Measurements from ENCODE around the gene FAT4. TPM values are rescaled to one million over a fixed set of nuclear protein-coding genes. Genes with fewer than 3 reads are reported as not detected.

Gene FAT4
- total RNA-seq, 1 experiment from 2014 or later = 0.71 TPM

DNA sequence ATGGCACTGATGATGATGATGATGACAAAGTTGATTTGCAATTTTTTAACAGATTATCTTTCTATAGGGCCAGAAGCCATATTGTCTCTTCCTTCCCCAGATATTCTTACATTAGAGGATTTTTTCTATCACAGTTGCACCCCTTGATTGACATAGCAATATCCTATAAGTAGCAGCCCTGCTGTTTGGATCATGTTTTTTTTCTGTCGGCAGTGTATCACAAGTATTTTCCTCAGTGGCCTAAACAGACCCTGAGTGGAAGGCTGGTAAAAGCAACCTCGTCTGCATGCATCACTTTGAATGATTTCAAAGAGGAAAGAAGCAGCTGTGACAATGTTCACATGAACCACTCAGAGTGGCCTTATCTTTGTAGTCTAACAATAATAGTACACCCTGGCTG, 41.0 kb downstream of the FAT4 start:
- H3K4me2 ChIP-seq (ENCODE audit: low read length) = no peak overlapping the region
- H3K36me3 ChIP-seq (ENCODE audit: control insufficient read depth in 1 of 2, insufficient read depth in 2 of 2, low read length in 2 of 2) = no peaks in the 10 kb centered on the region
- POLR2A ChIA-PET = no interaction called here
- H3K9ac ChIP-seq (ENCODE audit: low read length) = no peak overlapping the region
- no TSS peak for BruUV-seq (replicated peaks)
- TF ChIP-seq SP1 (IDR thresholded peaks at IDR 0.05; ENCODE audit: low read depth) (no peak), CBX3 (IDR thresholded peaks at IDR 0.05; ENCODE audit: low read depth) (no peak), ELF1 (IDR thresholded peaks at IDR 0.05; ENCODE audit: borderline replicate concordance, low read depth) (no peak), ZFX (IDR thresholded peaks at IDR 0.05) (no peak), EGR1 (IDR thresholded peaks at IDR 0.05; ENCODE audit: low read depth) (no peak), EZH2 (IDR thresholded peaks at IDR 0.05) (no peak), FOSL1 (IDR thresholded peaks at IDR 0.05; ENCODE audit: low read depth) (no peak)
- TF ChIP-seq, protein P1, sequence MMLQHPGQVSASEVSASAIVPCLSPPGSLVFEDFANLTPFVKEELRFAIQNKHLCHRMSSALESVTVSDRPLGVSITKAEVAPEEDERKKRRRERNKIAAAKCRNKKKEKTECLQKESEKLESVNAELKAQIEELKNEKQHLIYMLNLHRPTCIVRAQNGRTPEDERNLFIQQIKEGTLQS (IDR thresholded peaks at IDR 0.05) = no peak
- RAD21 ChIA-PET (ENCODE audit: low non-redundant PET in 1 of 2, low total read pairs in 2 of 2, uncharacterized antibody in 2 of 2, unreplicated experiment in 2 of 2) = interaction anchor here in 1 of 2 experiments (0.7 kb wide), 1 partner anchor 80 kb away, joined by 3 read pairs; no protein-coding TSS in a partner anchor
- no peaks in the 10 kb centered on the region for H3K9me3 ChIP-seq (ENCODE audit: control insufficient read depth in 1 of 2, insufficient read depth in 1 of 2, low read depth in 1 of 2, low read length in 2 of 2)
- H3K4me3 ChIP-seq (replicated peaks in 1 of 2; ENCODE audit: low read depth in 1 of 2, low read length in 2 of 2) = no peak overlapping the region
- H3K27ac ChIP-seq (ENCODE audit: low read depth, low read length) = no peak overlapping the region
- no peak for DNase-seq (ENCODE audit: low read depth, low spot score)
- intact Hi-C loops (cut with micrococcal nuclease) = no loop called here
- H3K27me3 ChIP-seq (ENCODE audit: insufficient read depth, low read length) = no peaks in the 10 kb centered on the region
- no peak overlapping the region for H2AFZ ChIP-seq (ENCODE audit: low read depth, low read length, poor library complexity, severe bottlenecking)
- H3K79me2 ChIP-seq (ENCODE audit: insufficient read depth, low read length) = no peaks in the 10 kb centered on the region
- no peaks in the 10 kb centered on the region for H4K20me1 ChIP-seq (ENCODE audit: insufficient read depth)
- no peaks in the 10 kb centered on the region for H3K4me1 ChIP-seq (ENCODE audit: control insufficient read depth in 1 of 2, insufficient read depth in 2 of 2, low read length in 2 of 2)
- CTCF ChIA-PET = no interaction called here
- H3K9me2 ChIP-seq (ENCODE audit: insufficient read depth) = no peaks in the 10 kb centered on the region
- ATAC-seq = no peak

DNA sequence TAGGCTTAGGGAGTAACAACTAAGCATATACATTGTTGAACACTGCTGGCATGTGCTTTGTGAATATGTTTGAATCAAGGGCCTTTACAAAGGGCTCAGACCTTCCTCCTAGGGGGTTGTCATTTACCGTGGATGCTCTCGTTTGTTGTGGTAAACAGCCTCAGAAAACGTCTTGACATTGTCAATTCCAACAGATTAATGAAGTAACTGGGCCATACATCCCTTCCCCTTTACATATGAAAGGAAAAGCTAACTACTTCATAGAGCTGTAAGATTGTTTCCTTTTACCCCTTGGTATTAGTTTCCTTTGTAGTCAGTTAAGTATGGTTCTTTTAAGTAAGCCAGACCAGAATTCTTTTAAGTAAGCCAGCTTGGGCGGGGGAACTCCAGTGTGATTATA, 42.9 kb downstream of the FAT4 start:
- no peak overlapping the region for H2AFZ ChIP-seq (ENCODE audit: low read depth, low read length, poor library complexity, severe bottlenecking)
- no peaks in the 10 kb centered on the region for H4K20me1 ChIP-seq (ENCODE audit: insufficient read depth)
- H3K36me3 ChIP-seq (ENCODE audit: control insufficient read depth in 1 of 2, insufficient read depth in 2 of 2, low read length in 2 of 2) = no peaks in the 10 kb centered on the region
- ATAC-seq (no peak), DNase-seq (ENCODE audit: low read depth, low spot score) (no peak)
- H3K9me3 ChIP-seq (ENCODE audit: control insufficient read depth in 1 of 2, insufficient read depth in 1 of 2, low read depth in 1 of 2, low read length in 2 of 2) = no peaks in the 10 kb centered on the region
- POLR2A ChIA-PET = no interaction called here
- RAD21 ChIA-PET (ENCODE audit: low non-redundant PET in 1 of 2, low total read pairs in 2 of 2, uncharacterized antibody in 2 of 2, unreplicated experiment in 2 of 2) = no interaction called here
- BruUV-seq (replicated peaks) = no TSS peak
- H3K4me1 ChIP-seq (ENCODE audit: control insufficient read depth in 1 of 2, insufficient read depth in 2 of 2, low read length in 2 of 2) = no peaks in the 10 kb centered on the region
- H3K4me3 ChIP-seq (replicated peaks in 1 of 2; ENCODE audit: low read depth in 1 of 2, low read length in 2 of 2) = no peak overlapping the region
- H3K9ac ChIP-seq (ENCODE audit: low read length) = no peak overlapping the region
- no peaks in the 10 kb centered on the region for H3K79me2 ChIP-seq (ENCODE audit: insufficient read depth, low read length)
- intact Hi-C loops (cut with micrococcal nuclease) = no loop called here
- H3K4me2 ChIP-seq (ENCODE audit: low read length) = no peak overlapping the region
- H3K27ac ChIP-seq (ENCODE audit: low read depth, low read length) = no peak overlapping the region
- H3K9me2 ChIP-seq (ENCODE audit: insufficient read depth) = no peaks in the 10 kb centered on the region
- CTCF ChIA-PET = no interaction called here
- H3K27me3 ChIP-seq (ENCODE audit: insufficient read depth, low read length) = no peaks in the 10 kb centered on the region
- no peak for TF ChIP-seq JUND (IDR thresholded peaks at IDR 0.05)
- no peak for TF ChIP-seq FOSL1 (IDR thresholded peaks at IDR 0.05; ENCODE audit: low read depth)
- TF ChIP-seq, protein P1 (IDR thresholded peaks at IDR 0.05) = no peak
- TF ChIP-seq TCF7L2 (IDR thresholded peaks at IDR 0.05; ENCODE audit: borderline replicate concordance, extremely low read depth, insufficient read depth, insufficient read length) = no peak
- TF ChIP-seq ELF1 (IDR thresholded peaks at IDR 0.05; ENCODE audit: borderline replicate concordance, low read depth) = no peak
- no peak for TF ChIP-seq SP1 (IDR thresholded peaks at IDR 0.05; ENCODE audit: low read depth)
- TF ChIP-seq, protein P2, sequence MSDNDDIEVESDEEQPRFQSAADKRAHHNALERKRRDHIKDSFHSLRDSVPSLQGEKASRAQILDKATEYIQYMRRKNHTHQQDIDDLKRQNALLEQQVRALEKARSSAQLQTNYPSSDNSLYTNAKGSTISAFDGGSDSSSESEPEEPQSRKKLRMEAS (IDR thresholded peaks at IDR 0.05) = no peak
- TF ChIP-seq POLR2AphosphoS5 (IDR thresholded peaks at IDR 0.05; ENCODE audit: low read depth, low read length) = no peak
- TF ChIP-seq EGR1 (IDR thresholded peaks at IDR 0.05; ENCODE audit: low read depth) = no peak
- TF ChIP-seq POLR2A (IDR thresholded peaks at IDR 0.05; ENCODE audit: borderline replicate concordance, extremely low read depth, insufficient read depth, insufficient read length) = no peak
- TF ChIP-seq RAD21 (IDR thresholded peaks at IDR 0.05; ENCODE audit: low read depth) = no peak
- no peak for TF ChIP-seq CBX3 (IDR thresholded peaks at IDR 0.05; ENCODE audit: low read depth)
- no peak for TF ChIP-seq YY1 (IDR thresholded peaks at IDR 0.05; ENCODE audit: extremely low read depth, insufficient replicate concordance, low read depth, low read length)
- TF ChIP-seq, protein P3, sequence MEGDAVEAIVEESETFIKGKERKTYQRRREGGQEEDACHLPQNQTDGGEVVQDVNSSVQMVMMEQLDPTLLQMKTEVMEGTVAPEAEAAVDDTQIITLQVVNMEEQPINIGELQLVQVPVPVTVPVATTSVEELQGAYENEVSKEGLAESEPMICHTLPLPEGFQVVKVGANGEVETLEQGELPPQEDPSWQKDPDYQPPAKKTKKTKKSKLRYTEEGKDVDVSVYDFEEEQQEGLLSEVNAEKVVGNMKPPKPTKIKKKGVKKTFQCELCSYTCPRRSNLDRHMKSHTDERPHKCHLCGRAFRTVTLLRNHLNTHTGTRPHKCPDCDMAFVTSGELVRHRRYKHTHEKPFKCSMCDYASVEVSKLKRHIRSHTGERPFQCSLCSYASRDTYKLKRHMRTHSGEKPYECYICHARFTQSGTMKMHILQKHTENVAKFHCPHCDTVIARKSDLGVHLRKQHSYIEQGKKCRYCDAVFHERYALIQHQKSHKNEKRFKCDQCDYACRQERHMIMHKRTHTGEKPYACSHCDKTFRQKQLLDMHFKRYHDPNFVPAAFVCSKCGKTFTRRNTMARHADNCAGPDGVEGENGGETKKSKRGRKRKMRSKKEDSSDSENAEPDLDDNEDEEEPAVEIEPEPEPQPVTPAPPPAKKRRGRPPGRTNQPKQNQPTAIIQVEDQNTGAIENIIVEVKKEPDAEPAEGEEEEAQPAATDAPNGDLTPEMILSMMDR (IDR thresholded peaks at IDR 0.05 in 2 of 3, conservative IDR thresholded peaks at IDR 0.05 in 1 of 3; ENCODE audit: borderline replicate concordance in 1 of 3, insufficient read depth in 1 of 3, low read depth in 2 of 3, low read length in 2 of 3) = no peak
- no peak for TF ChIP-seq CEBPB (IDR thresholded peaks at IDR 0.05; ENCODE audit: low read depth)

Measured in HCT116 (cell line).